H1 (cell line): ENCODE data around the gene DNASE1L1. TPM values are rescaled to one million over a fixed set of nuclear protein-coding genes. Genes with fewer than 3 reads are reported as not detected.

Source experiments
- CREB1 ChIP-seq: IDR thresholded peaks from 2 replicates; pipeline ENCODE4 v1.6.1; 2012; ENCODE audit warnings: inconsistent platforms
- E2F6 ChIP-seq: IDR thresholded peaks from 2 replicates; pipeline ENCODE4 v1.6.1; 2012; ENCODE audit warnings: inconsistent platforms
- EGR1 ChIP-seq: IDR thresholded peaks from 2 replicates; pipeline ENCODE4 v1.6.1; 2011; ENCODE audit warnings: low read depth, low read length, borderline replicate concordance
- EP300 ChIP-seq, 2 experiments: IDR thresholded peaks; 1 replicate in 1 of 2; 2 replicates in 1 of 2; pipeline ENCODE4 v1.6.1; 2011 to 2012; ENCODE audit warnings: low read depth in 2 of 2, low read length in 2 of 2, mild to moderate bottlenecking in 2 of 2, borderline replicate concordance in 1 of 2, inconsistent platforms in 1 of 2, moderate library complexity in 1 of 2
- EZH2 ChIP-seq: fragments of 200-600 bp; sonication (generic); IDR thresholded peaks from 2 replicates; pipeline ENCODE4 v1.7.1; 2012; ENCODE audit warnings: low read depth, mild to moderate bottlenecking, moderate library complexity, low read length, inconsistent platforms; ENCODE audit not compliant: severe bottlenecking
- MAFK ChIP-seq: IDR thresholded peaks from 2 replicates; pipeline ENCODE4 v1.6.1; 2012; ENCODE audit warnings: low read depth, mild to moderate bottlenecking, improper control_type of control experiment, low read length
- POLR2A ChIP-seq, 2 experiments: IDR thresholded peaks; 1 replicate in 1 of 2; 2 replicates in 1 of 2; pipeline ENCODE4 v1.6.1; 2011; ENCODE audit warnings: low read depth in 2 of 2, low read length in 2 of 2, mild to moderate bottlenecking in 2 of 2; ENCODE audit errors: control extremely low read depth in 1 of 2
- RBBP5 ChIP-seq: IDR thresholded peaks from 2 replicates; pipeline ENCODE4 v1.7.1; 2012; ENCODE audit warnings: low read depth, mild to moderate bottlenecking, inconsistent platforms, low read length, moderate library complexity, borderline replicate concordance
- SP1 ChIP-seq: IDR thresholded peaks from 2 replicates; pipeline ENCODE4 v1.6.1; 2011; ENCODE audit warnings: low read depth, low read length
- polyA plus RNA-seq, 7 experiments: library from polyadenylated mRNA; depleted of rRNA in 3 of 7; stranded (reverse) in 5 of 7; unstranded in 2 of 7; fragments of >200 nt in 5 of 7; fragments of 200-250 nt in 2 of 7; gene quantifications; 1 replicate in 5 of 7; 2 replicates in 1 of 7; 4 replicates in 1 of 7; pipeline versions ENCODE4 v1.2.1 to v1.2.3, GENCODE V29; 2011 to 2013; ENCODE audit warnings: missing spikeins in 2 of 7, mixed read lengths in 2 of 7
- total RNA-seq: library from RNA; stranded (reverse); fragmentation: NEBNext Ultra II Directional; extraction: Animal tissue kit (Norgen Biotek cat#: 25700); gene quantifications from 2 replicates; pipeline ENCODE4 v1.2.1, GENCODE V29; 2021

DNASE1L1 gene
- total and polyA plus RNA-seq, 2 of the 8 experiments (the other 6 are each of a cell fraction or from before 2014, with no cell fraction given): 8.7 to 30.0 TPM

GRCh38 chrX:154428176-154429171 lies 19.4 kb upstream of the DNASE1L1 start, which contains the start of gene ATP6AP1 (continued):
- TF ChIP-seq E2F6 (no peak), MAFK (no peak), POLR2A (IDR thresholded peaks at IDR 0.05; ENCODE audit: control extremely low read depth in 1 of 2, low read depth in 2 of 2, low read length in 2 of 2) (no peak; a peak in 1 of 3 replicates), EP300 (IDR thresholded peaks at IDR 0.05; ENCODE audit: borderline replicate concordance in 1 of 2, low read depth in 2 of 2, low read length in 2 of 2) (no peak), CREB1 (no peak), EZH2 (no peak), EGR1 (no peak), RBBP5 (no peak), SP1 (peak; percentile 94)
